GM18507 (cell line): Measurements from ENCODE around the gene PTPN7.
A peak's percentile ranks its signal among the peaks of the same experiment; 100 is the strongest.
"Not testable (repeated sequence)": the region's sequence is repeated elsewhere in the genome, so short reads cannot be mapped to it uniquely, and the experiment has no call there.

Source experiments
- DNase-seq: peaks from one replicate; pipeline ENCODE4 v3.0.0; 2011; ENCODE audit warnings: low read depth; ENCODE audit not compliant: insufficient read length; ENCODE audit errors: extremely low spot score
- FAIRE-seq: peaks from 2 replicates; lab custom pipeline; 2011; peaks lifted over from hg19 to GRCh38; lab: Jason Lieb, UNC

Gene PTPN7

DNA sequence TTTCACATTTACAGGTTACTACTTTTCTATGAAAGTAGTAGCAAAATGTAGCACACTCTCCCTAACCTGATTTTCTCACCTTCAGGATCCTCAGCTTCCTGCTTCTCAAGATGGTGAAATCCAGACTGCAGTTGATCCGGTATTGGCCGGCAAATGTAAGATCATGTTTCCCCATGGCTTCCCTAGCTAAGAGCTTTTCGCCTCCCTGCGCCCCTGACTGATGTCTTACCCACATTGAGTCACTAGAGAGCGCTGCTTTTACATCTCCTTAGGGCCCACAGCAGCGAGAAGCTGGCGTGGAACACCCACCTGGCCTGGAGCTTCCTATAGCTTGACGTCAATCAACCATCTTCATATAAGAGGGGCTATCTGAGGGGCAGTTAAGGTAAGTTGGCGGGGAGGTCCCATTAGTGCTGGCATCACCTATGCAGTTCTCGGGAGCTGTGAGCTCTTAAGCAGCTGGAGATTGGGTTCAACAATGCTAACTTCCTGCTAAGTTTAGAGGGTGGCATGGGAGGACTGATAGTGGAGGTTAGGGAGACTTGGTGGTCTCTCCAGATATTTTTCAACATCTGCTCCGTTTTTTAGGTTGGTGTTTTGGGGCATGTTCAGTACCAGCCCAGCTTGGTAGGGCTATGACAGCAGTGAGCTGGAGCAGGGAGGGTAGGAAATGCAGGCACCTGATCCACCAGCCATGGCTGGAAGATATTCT lies 5.5 kb downstream of the PTPN7 start:
- no peak for DNase-seq
- FAIRE-seq = no peak

GRCh38 chr1:202154148-202154765 lies 6.1 kb downstream of the PTPN7 start:
- DNase-seq (no peak), FAIRE-seq (no peak)

GRCh38 chr1:202153284-202153683 lies 7.1 kb downstream of the PTPN7 start:
- FAIRE-seq = no peak
- no peak for DNase-seq

DNA sequence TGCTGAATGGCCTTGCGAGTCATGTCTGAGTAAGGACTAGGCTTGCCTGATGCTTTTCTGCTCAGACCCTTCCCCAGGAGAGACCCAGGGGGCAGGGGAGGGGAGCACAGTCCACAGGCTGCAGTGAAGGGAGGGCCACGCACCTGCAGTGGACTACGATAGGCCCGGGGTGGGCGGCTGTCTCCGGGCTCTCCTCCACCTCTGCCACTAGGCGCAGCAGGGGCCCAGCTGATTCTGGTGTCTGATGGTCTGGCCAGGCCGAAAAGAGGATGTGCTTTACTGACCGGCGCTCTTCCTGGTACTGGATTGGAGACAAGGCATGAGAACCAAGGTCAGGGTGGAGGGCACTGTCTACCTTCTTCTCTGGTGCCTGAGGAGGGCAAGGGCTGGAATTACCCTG lies 8.0 kb downstream of the PTPN7 start:
- no peak for FAIRE-seq

DNA sequence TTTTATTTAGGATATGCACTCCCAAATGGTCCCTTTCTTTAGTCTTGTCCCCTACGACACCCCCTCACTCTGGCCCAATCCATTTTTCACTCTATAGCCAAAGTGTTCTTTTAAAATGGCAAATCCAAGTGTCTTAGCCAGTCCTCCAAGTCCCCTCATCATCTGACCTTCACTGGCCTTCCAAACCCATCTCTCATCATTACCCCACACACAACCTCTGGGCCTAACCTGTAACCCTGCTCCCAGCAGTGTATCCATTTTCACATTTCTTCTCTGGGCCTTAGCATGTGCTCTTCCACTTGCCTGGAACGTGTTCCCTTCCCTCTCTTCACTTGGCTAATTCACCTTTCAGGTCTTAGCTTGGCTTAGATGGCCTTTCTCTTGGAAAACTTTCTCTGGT lies 9.4 kb downstream of the PTPN7 start:
- no peak for DNase-seq
- FAIRE-seq = no peak

More for the DNA sequence above, 8.0 kb downstream of the PTPN7 start:
- DNase-seq = no peak

DNA sequence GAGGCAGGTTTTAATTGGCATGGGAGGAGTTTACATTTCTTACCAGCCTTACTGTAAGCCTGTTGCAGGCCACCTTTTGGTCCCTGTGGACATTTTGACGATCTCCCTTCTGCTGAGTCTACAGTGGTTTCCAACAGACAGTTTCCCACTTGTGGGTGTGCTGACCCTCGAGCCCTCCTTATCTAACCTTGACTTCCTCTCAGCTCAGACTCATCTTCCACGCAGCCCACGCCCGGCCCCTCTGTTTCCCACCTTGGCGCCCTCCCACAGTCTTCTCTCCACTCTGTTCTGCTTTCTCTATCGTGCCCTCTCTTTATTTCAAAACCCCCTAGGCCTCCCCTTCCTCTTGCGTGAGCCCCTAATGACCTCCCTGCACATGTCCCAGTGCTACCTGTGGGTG lies 9.8 kb downstream of the PTPN7 start:
- DNase-seq (no peak), FAIRE-seq (no peak)

DNA sequence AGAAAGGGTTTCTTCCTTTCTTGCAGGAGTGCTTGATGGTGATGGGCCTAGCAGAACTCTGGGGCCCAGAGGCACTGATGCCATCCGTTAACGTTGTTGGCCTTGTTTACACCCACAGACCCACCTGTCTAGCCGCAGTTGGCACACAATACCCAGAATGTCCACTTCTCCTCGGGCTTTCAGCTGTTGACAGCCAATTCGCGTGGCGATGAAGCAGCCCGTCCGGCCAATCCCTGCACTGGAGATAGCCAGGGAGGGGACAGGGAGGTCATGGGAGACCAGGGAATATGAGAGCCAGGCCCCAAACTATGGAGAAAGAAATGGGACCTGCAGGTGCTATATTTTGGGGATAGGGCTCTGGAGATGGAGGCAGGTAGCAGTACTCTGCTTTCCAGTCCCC lies 10.2 kb downstream of the PTPN7 start:
- FAIRE-seq = no peak
- no peak for DNase-seq

GRCh38 chr1:202149566-202149965 lies 10.8 kb downstream of the PTPN7 start:
- DNase-seq = no peak

GRCh38 chr1:202148391-202148790 lies 12.0 kb downstream of the PTPN7 start:
- no peak for FAIRE-seq
- DNase-seq = no peak

More at GRCh38 chr1:202149566-202149965, 10.8 kb downstream of the PTPN7 start:
- no peak for FAIRE-seq

- DNase-seq = no peak
- no peak for FAIRE-seq
Observed at GRCh38 chr1:202146993-202147392, 13.4 kb downstream of the PTPN7 start.

GRCh38 chr1:202146279-202146678 lies 14.1 kb downstream of the PTPN7 start:
- FAIRE-seq (no peak), DNase-seq (no peak)

DNA sequence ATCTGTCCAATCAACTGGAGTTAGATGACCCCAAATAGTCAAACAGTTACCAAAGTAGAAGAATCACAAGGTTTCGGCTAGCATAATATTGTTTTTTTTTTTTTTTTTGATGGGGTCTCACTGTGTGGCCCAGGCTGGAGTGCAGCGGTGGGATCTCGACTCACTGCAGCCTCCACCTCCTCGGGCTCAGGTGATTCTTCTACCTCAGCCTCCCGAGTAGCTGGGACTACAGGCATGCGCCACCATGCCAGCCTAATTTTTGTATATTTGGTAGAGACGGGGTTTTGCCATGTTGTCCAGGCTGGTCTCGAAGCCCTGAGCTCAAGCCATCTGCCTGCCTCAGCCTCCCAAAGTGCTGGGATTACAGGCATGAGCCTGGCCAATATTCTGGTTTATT lies 14.7 kb downstream of the PTPN7 start:
- not testable (repeated sequence) for FAIRE-seq

DNA sequence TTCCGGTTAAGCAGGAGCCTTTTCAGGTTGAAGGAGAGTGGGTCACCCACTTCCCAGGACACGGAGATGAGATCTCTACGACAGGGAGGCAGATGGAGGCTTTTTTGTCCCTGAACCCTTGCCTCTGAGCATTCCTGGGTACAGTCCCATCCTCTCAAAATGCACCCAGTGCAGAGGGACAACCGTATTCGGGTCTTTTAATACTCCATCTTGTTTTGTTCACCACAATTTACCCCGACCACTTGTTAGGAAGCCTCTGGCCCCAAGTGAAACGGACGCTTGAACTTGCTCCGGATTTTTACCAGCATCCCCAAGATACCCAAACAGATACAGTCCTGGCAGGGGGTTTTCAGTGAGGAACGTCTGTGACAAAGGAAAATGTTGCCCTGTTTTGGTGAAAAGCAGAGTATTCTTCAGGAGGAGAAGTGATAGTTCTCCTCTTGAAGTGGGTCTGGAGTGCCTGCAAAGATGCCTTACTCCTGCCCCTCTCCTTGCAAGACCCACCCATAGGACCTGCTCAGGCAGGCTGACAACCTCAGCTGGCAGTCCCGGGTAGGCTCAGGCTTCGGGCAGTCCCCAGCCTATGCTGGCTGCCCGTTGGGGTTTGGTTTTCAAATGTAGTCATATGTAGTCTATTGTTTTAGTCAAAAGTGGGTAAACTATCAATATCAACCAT lies 15.2 kb downstream of the PTPN7 start:
- DNase-seq = no peak
- FAIRE-seq = no peak

More for the DNA sequence above, 14.7 kb downstream of the PTPN7 start:
- DNase-seq = not testable (repeated sequence)

DNA sequence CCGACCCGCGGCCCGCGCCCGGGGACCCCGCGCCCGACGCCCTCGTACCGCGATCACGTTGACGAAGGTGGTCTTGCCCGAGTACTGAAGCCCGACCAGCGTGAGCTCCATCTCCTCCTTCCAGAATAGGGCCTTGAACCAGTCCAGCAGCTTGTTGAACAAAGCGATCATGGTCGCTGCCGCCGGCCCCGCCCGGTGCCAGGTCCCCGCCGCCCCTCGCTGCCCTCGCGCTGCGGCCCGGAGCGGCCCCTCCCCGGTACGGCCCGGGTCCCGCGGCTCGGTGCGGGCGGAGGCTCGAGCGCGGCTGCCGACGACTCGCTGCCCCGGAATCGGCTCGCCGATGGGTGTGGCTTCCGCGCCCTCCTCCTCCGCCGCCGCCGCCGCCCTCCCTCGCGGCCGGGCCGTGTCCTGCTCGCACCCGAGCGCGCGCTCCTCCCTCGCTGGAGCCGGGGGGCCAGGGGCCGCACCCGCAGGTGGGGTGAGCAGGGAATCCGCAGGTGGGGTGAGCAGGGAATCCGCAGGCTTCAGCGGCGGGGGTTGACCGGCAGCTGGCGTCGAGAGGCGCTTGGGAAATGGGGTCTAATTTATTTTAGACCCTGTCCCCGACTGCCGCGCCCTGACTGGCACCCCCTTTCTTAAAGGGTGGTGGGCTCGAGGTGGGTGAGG lies 15.9 kb downstream of the PTPN7 start, which contains the start of gene ARL8A:
TSS of gene ARL8A (minus strand) at position 336 of the 666 bp plus-strand sequence. CDS start at position 171, 165 bp downstream.
- FAIRE-seq (no peak), DNase-seq (peak; percentile 65)

- FAIRE-seq (no peak), DNase-seq (no peak)
Observed at GRCh38 chr1:202143768-202144401, 16.5 kb downstream of the PTPN7 start.

GRCh38 chr1:202143011-202143767 lies 17.2 kb downstream of the PTPN7 start:
- DNase-seq (no peak), FAIRE-seq (peak; percentile 18)

DNA sequence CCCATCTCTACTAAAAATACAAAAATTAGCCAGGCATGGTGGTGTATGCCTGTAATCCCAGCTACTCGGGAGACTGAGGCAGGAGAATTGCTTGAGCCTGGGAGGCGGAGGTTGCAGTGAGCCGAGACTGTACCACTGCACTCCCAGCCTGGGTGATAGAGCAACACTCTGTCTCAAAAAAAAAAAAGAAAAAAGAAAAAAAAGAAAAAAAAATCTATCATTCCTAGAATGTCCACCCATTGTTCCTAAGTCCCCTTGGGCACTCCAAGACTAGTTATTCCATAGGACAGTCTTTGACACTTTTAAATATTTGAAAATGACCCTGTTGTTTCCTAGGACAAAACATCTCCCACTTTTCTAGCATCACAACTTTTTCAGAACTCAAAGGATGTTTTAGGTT lies 18.9 kb downstream of the PTPN7 start:
- not testable (repeated sequence) for FAIRE-seq, DNase-seq

GRCh38 chr1:202140833-202141232 lies 19.6 kb downstream of the PTPN7 start:
- DNase-seq = no peak
- FAIRE-seq = no peak

DNA sequence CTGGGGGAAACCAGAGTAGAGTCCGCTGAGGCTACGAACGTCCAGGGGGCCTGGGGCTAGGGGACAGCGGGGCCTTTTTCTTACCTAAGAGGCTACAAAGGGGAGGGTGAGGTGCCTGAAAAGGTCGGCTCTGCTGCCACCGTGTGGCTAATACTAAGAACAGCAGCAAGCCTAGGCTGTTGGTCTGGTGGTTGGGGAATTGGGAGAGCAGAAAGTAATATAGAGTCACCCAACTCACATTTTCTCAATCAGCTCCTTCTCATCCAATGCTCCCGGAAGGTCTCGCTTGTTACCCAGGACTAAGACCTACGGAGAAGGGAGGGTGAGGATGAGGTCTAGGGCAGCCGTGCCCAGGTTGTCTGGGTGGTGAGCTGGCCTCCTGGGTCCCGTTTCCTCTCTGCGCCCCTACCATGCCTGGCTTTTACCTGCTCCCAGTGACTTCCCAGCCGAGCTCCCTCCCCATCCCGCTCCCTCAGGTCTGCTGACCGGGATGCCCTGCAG lies 25.1 kb downstream of the PTPN7 start:
- FAIRE-seq (peak; percentile 89), DNase-seq (peak; percentile 76)
